ENCODE results near the gene SYN1. TPM values are rescaled to one million over a fixed set of nuclear protein-coding genes. Genes with fewer than 3 reads are reported as not detected.
"Not testable (repeated sequence)": the region's sequence is repeated elsewhere in the genome, so short reads cannot be mapped to it uniquely, and the experiment has no call there.

The SYN1 gene
- total RNA-seq, 1 donor from 2014 or later, result 0.57 TPM

DNA sequence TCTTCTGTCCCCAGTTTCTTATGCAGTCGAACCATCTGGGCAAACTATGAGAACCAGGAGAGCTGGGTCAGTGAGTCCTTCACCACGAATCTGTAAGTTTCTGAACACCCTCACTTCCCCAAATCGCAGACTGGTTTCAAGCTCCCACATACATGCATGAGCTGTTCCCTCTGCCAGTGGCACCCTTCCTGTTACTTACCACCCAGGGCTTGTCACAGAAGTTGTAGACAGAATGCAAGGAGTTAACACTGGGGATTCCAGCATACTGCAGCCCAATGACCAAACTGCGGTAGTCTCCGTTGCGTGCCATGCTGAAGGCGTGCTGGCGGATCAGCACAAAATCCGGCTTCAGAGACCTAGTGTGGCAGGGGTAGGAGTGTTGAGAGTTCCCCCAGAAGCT is 14.6 kb downstream of the SYN1 start:
- intact Hi-C loops (cut with micrococcal nuclease), result no loop called here

GRCh38 chrX:47603125-47603524 is 16.5 kb downstream of the SYN1 start:
- intact Hi-C loops (cut with micrococcal nuclease), result not testable (repeated sequence)

- intact Hi-C loops (cut with micrococcal nuclease), result no loop called here
Measured at GRCh38 chrX:47597222-47597621, 22.4 kb downstream of the SYN1 start.

DNA sequence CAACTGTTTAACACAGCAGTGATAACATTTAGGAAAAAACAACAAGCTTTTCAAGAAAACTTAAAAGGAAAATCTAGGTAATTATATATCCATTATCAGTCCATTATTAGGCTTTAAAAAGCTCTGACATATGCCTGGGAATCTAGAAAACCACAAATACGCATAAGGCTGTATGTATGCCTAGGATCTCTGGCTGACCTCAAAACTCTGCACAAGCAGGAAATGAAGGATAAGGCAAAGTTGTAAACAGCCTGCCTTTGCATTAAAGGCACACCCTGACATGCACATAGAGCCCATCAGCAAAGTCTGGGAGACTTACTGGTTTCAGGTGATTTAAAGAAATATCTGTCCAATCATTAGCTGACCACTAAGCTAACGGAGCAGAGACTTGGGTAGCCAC is 23.4 kb downstream of the SYN1 start:
- intact Hi-C loops (cut with micrococcal nuclease), result no loop called here

- intact Hi-C loops (cut with micrococcal nuclease), result no loop called here
Measured at GRCh38 chrX:47595716-47596251, 23.9 kb downstream of the SYN1 start.

GRCh38 chrX:47593522-47593921 is 26.1 kb downstream of the SYN1 start:
- intact Hi-C loops (cut with micrococcal nuclease), result no loop called here

DNA sequence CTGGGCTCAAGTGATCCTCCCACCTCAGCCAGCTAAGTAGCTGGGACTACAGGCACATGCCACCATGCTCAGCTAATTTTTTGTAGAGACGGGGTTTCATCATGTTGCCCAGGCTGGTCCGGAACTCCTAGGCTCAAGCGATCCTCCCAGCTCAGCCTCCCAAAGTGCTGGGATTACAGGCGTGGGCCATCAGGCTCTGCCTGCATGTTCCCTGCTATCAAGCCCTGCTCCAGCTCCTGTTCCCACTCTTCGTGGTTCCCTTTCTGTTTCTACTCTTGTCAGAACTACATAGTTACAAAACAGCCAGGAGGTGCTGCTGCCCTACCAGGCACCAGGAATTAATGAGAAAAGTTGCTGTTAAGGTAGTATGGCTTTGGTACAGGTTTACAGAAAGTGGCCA is 28.7 kb downstream of the SYN1 start:
- intact Hi-C loops (cut with micrococcal nuclease), result no loop called here

DNA sequence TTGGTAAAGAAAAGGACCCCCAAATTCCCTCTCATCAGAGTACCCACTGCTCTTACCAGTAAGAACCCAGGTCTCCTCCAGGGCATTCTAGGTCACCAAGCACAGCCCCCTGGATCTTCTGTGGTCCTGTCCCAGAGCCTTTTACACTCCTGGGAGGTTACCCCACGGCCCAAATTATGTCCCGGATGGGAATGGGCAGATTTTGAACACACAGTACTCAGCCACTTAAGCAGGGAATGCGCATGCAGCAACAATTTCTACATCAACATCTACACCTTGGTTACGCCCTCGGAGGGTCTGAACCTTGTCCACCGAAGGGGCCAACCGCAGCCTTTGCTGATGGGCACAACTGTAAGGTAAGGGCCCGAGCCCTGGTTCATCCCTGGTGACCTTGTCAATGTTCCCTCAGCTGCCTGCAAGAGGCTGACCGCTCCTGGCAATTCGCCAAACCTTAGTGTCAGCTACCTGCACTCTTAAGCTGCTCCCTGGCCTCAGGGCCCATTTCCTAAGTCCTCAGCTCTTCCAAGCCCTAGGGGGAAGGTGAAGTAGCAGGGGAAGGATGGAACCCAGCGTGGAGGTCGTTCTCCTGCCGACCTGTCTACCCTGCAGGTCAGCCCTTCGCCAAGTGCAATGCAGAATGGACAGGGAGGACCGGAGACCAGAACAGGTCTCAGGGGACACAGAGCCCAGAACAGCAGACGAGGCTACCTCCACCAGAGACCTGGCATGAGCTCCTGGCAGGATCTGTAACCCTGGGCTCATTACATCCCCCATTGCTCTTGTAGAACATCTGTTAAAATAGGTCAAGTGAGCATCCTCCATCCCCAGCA is 31.5 kb downstream of the SYN1 start:
- intact Hi-C loops (cut with micrococcal nuclease), result no loop called here

DNA sequence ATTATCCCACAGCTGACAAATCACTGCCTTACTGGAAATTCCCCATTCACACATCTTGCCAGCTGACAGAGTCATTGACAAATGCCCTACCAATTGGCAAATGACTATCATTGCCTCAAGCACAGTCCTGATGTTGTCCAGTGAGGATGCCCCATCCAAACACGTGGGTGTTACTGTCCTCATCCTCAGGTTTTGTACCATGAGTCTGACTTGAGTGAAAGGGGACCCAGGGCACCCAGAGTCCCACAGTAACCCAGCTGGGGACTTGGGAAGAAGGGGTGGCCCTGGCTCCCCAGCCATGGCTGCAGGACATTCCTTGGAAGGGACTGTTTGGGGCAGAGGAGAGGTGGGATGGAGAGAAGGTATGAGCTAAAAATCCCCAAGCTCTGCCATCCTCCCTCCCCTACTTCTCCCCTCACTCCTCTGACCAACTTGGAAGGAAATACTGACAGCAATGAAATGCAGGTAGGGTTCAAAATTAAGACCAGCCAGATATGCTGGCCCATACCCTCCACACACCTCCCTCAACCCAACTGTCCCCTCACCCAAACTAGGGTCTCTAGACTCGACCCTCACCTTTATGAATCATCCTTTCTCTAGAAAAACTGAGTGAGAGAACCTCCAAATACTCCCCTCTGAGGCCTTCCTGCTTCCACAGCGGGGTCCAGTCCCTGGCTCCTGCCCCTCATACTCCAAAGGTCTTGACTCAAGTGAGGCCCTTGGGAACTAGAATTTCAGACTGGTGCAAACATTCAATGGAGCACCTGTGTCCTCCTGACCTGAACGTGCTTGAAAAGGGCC is 32.4 kb downstream of the SYN1 start:
- intact Hi-C loops (cut with micrococcal nuclease), result no loop called here

DNA sequence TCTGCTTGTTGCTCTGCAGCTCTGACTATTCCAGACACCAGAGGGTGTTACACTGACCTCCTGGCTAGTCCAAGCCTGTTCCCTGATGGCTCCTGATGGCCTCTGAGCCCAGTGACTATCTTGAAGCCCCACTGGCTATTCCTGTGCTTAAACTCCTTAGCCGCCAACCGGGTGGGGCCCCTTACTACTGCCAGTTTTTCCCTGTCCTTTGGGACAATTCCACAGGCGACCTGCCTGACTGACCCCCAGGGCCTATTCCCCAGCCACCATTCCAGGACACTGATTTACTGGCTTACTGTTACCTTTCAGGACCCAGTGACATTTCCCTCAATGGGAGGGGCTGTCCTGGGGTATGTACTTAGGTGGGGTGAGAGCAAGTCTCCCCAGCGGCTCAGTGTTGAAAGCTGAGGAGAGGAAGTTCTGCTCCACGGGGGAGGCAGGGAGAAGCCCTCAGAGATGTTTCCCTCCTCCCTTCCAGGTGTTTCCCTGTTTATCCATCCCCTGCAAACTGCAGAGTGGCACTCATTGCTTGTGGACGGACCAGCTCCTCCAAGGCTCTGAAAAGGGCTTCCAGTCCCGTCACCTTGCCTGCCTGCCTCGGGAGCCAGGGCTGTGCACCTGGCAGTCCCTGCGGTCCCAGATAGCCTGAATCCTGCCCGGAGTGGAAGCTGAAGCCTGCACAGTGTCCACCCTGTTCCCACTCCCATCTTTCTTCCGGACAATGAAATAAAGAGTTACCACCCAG is 33.4 kb downstream of the SYN1 start:
- intact Hi-C loops (cut with micrococcal nuclease), result no loop called here

GRCh38 chrX:47585273-47585672 is 34.4 kb downstream of the SYN1 start:
- intact Hi-C loops (cut with micrococcal nuclease), result no loop called here

DNA sequence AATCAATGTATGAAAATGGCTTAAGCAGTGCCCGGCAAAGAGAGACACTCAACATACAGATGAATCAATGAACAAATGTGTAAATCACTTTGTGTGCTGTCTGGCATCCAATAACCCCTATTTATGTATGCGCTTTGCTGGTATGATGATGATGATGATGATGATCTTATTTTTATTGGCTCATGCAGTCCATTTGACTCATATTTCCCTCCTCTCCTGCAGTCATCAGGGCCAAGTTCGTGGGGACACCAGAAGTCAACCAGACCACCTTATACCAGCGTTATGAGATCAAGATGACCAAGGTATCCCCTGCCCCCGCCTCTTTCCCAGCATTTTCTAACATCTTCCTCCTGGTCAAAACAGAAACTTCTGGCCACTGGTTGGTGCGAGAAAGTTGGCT is 34.9 kb downstream of the SYN1 start:
- intact Hi-C loops (cut with micrococcal nuclease), result loop anchor here (5.0 kb wide), 2 partner anchors 38 to 63 kb away; no protein-coding TSS in a partner anchor

DNA sequence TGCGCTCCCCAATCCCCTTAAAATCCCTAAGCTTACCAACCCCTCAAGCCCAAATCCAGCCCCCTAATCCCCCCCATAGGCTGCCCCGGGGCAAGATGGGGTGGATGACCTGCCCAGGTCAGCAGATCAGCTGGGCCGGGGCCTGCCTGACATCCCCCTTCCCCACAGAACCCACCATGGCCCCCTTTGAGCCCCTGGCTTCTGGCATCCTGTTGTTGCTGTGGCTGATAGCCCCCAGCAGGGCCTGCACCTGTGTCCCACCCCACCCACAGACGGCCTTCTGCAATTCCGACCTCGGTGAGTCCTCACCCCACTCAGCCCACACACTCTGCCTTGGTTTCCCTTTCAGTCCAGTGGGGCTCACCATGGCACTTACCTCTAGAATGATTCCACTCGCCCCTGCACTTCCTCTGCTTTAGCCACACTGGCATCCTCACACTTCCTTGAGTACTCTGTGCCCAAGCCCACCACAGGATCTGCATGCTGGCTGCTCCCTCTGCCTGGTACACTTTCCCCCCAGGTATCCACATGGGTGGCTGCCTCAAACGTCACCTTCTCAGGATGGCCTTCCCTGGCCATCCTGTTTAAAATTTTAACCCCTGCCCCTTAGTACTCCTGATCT is 36.3 kb downstream of the SYN1 start:
- intact Hi-C loops (cut with micrococcal nuclease), result loop anchor here (5.0 kb wide), 2 partner anchors 39 to 64 kb away; no protein-coding TSS in a partner anchor

GRCh38 chrX:47581731-47582647 is 37.7 kb downstream of the SYN1 start, which contains the start of gene TIMP1:
Gene TIMP1, plus strand, starts transcription at chrX:47582436. Its CDS starts 980 bp downstream, at chrX:47583416.
- intact Hi-C loops (cut with micrococcal nuclease), result loop anchor here (1.0 to 5.0 kb wide), 3 partner anchors 21 to 65 kb away; partner anchors contain the start of gene ARAF

DNA sequence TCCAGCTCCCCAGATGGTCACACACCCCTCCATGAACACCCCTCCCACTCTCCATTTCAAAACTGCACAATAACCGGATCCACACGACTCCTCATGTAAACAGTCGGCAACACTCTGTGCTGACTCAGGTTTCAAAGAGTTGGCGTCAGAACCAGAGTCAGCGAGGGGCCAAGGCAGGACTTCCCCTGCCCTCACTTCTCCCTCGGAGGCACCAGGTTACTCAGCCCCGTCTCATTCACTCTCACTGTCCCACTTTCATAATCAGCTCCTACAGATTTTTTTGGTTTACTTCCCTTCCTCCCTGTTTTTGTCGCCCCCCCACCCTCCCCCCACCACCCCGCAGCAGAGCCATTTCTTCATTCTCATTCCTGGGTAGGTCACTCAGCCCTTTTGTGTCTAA is 40.1 kb downstream of the SYN1 start:
- intact Hi-C loops (cut with micrococcal nuclease), result no loop called here

DNA sequence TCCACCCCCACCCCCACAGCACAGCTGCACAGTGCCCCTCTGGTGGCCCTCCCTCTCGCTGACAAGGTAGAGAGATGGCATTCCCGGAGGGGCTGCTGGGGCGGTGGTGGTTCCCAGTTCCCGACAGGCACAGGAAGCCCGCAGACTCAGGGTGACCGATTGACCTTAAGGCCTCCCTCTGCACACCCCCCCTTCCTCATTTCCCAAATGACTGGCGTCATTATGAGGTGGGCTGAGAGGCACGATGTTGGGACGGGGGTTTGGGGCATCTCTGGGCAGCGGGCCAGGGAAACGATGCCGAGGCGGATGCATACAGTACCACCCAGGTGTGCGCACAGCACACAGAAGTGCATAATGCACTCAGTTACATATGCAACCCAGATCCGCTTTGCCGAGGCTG is 41.0 kb downstream of the SYN1 start:
- intact Hi-C loops (cut with micrococcal nuclease), result no loop called here

GRCh38 chrX:47577901-47578300 is 41.8 kb downstream of the SYN1 start:
- intact Hi-C loops (cut with micrococcal nuclease), result no loop called here

DNA sequence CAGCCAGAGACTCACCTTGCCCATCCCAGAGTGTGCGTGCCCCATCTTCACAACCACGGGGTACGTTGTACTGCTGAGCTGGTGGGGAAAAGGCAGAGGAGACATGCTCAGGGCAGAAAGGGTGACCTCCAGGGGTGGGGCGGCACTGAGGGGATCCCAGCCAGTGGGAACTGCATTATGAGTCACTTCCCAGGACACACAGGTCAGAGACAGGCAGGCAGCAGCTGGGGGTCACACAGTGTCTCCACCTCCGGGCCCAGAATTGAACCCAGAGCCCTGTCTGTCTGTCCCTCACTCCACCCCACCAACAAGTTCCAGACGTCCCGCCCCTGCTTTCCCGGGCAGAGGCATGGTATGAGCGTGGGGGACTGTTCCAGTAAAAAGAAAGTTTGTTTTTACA is 42.2 kb downstream of the SYN1 start:
- intact Hi-C loops (cut with micrococcal nuclease), result no loop called here

GRCh38 chrX:47576021-47576898 is 43.4 kb downstream of the SYN1 start:
- intact Hi-C loops (cut with micrococcal nuclease), result no loop called here

Measured in T-helper 2 cell treated with Interferon-gamma antibody and Interleukin-4, amounts not matched to agents 100 ng/mL and 5 ng/mL, for 36 hours (primary cell).